A673 (cell line): ENCODE results near the gene SLC44A1. TPM values are rescaled to one million over a fixed set of nuclear protein-coding genes. Genes with fewer than 3 reads are reported as not detected.

Source experiments
- BruUV-seq: library from RNA; stranded (reverse); fragments of 400-500 nt; replicated peaks from 2 replicates; lab custom pipeline; 2021; lab: Mats Ljungman, UMichigan
- CTCF ChIA-PET: fragments of 300-600 bp; sonication (Branson Sonifier 250); formaldehyde crosslinking; loops from one replicate; lab custom pipeline; 2022; ENCODE audit warnings: antibody characterized with exemption; lab: Charles Lee
- POLR2A ChIA-PET: fragments of 300-600 bp; sonication (Branson Sonifier 250); formaldehyde crosslinking; loops from one replicate; lab custom pipeline; 2022; ENCODE audit warnings: antibody characterized with exemption; ENCODE audit not compliant: low non-redundant PET; lab: Charles Lee
- DNase-seq: peaks from one replicate; pipeline ENCODE4 v3.0.0-alpha.2; 2015; ENCODE audit warnings: low spot score
- H3K27ac ChIP-seq: fragments of 200-600 bp; sonication (generic); 2 replicates; pipeline ENCODE4 v1.5.1; 2016; ENCODE audit warnings: mixed run types, low read depth, mild to moderate bottlenecking, mixed read lengths, antibody characterized with exemption, low read length; ENCODE audit not compliant: poor library complexity, severe bottlenecking
- H3K27me3 ChIP-seq: fragments of 200-600 bp; sonication (generic); replicated peaks from 2 replicates; pipeline ENCODE4 v1.6.1; 2017; ENCODE audit warnings: mixed run types, low read depth, mild to moderate bottlenecking, mixed read lengths, antibody characterized with exemption, low read length; ENCODE audit not compliant: insufficient read depth, poor library complexity
- H3K36me3 ChIP-seq: fragments of 200-600 bp; sonication (generic); 2 replicates; pipeline ENCODE4 v1.6.1; 2016; ENCODE audit warnings: mixed run types, mild to moderate bottlenecking, mixed read lengths, antibody characterized with exemption, low read length; ENCODE audit not compliant: insufficient read depth, poor library complexity, severe bottlenecking
- H3K4me1 ChIP-seq: fragments of 200-600 bp; sonication (generic); 2 replicates; pipeline ENCODE4 v1.6.1; 2017; ENCODE audit warnings: mixed run types, mild to moderate bottlenecking, mixed read lengths, antibody characterized with exemption, low read length; ENCODE audit not compliant: insufficient read depth, poor library complexity, severe bottlenecking
- H3K4me3 ChIP-seq: fragments of 200-600 bp; sonication (generic); 2 replicates; pipeline ENCODE4 v1.5.1; 2016; ENCODE audit warnings: low read depth, mixed run types, mild to moderate bottlenecking, mixed read lengths, low read length; ENCODE audit not compliant: poor library complexity, severe bottlenecking
- H3K9me3 ChIP-seq: fragments of 200-600 bp; sonication (generic); 2 replicates; pipeline ENCODE4 v1.6.1; 2016; ENCODE audit warnings: mixed run types, low read depth, mild to moderate bottlenecking, mixed read lengths, antibody characterized with exemption, low read length; ENCODE audit not compliant: poor library complexity, severe bottlenecking
- CTCF ChIP-seq: fragments of 300-800, 200-600 bp; sonication (generic); conservative IDR thresholded peaks from 2 replicates; pipeline ENCODE4 v1.5.1; 2017; ENCODE audit warnings: low read depth, mild to moderate bottlenecking, antibody characterized with exemption, low read length, moderate library complexity, mixed read lengths
- EZH2 ChIP-seq: fragments of 200-600 bp; sonication (generic); IDR thresholded peaks from 2 replicates; pipeline ENCODE4 v1.6.1; 2017; ENCODE audit warnings: borderline replicate concordance, low read depth, mild to moderate bottlenecking, mixed read lengths, antibody characterized with exemption, low read length; ENCODE audit not compliant: poor library complexity, severe bottlenecking
- intact Hi-C: fragments of 100-400 bp; cut with micrococcal nuclease; formaldehyde crosslinking; loops from one replicate; pipeline ENCODE4 v1.10.0; 2022; ENCODE audit not compliant: unreplicated experiment
- total RNA-seq: library from RNA; stranded (reverse); gene quantifications from 2 replicates; pipeline ENCODE4 v1.2.3, GENCODE V29; 2021

The SLC44A1 gene
- total RNA-seq, 1 experiment from 2014 or later = 11.9 TPM

GRCh38 chr9:105443121-105443520 lies 198.7 kb downstream of the SLC44A1 start:
- no peak for TF ChIP-seq EZH2
- no peak for TF ChIP-seq CTCF
- no peaks in the 10 kb centered on the region for H3K9me3 ChIP-seq

GRCh38 chr9:105444130-105444529 lies 199.7 kb downstream of the SLC44A1 start:
- POLR2A ChIA-PET = no interaction called here
- CTCF ChIA-PET = no interaction called here
- DNase-seq = no peak

More at GRCh38 chr9:105443121-105443520, 198.7 kb downstream of the SLC44A1 start:
- no TSS peak for BruUV-seq
- no peak overlapping the region for H3K27ac ChIP-seq
- DNase-seq = no peak
- H3K4me1 ChIP-seq = no peaks in the 10 kb centered on the region
- ChIA-PET POLR2A (interaction anchor here (0.6 kb wide), 1 partner anchor 13 kb away, joined by 4 read pairs; no protein-coding TSS in a partner anchor), CTCF (no interaction called here)
- no peak overlapping the region for H3K4me3 ChIP-seq
- intact Hi-C loops = no loop called here
- H3K27me3 ChIP-seq = no peaks in the 10 kb centered on the region
- no peaks in the 10 kb centered on the region for H3K36me3 ChIP-seq

GRCh38 chr9:105445203-105445881 lies 200.9 kb downstream of the SLC44A1 start:
- TF ChIP-seq EZH2 = no peak
- no peak for TF ChIP-seq CTCF
- Histone ChIP-seq H3K4me3 (no peak overlapping the region), H3K27ac (no peak overlapping the region), H3K4me1 (peaks cover 6% of the 10 kb centered on the region), H3K27me3 (no peaks in the 10 kb centered on the region), H3K36me3 (no peaks in the 10 kb centered on the region), H3K9me3 (no peaks in the 10 kb centered on the region)
- ChIA-PET POLR2A (no interaction called here), CTCF (no interaction called here)
- BruUV-seq = no TSS peak
- no peak for DNase-seq
- intact Hi-C loops = no loop called here

More at GRCh38 chr9:105444130-105444529, 199.7 kb downstream of the SLC44A1 start:
- Histone ChIP-seq H3K27me3 (no peaks in the 10 kb centered on the region), H3K9me3 (no peaks in the 10 kb centered on the region), H3K27ac (no peak overlapping the region), H3K4me3 (no peak overlapping the region), H3K4me1 (peaks cover 5% of the 10 kb centered on the region), H3K36me3 (no peaks in the 10 kb centered on the region)
- TF ChIP-seq CTCF (no peak), EZH2 (no peak)
- intact Hi-C loops = no loop called here
- BruUV-seq = no TSS peak
